Left renal cortex interstitium (tissue), 4 donors: Measurements from ENCODE around the gene LCA5. TPM values are rescaled to one million over a fixed set of nuclear protein-coding genes. Genes with fewer than 3 reads are reported as not detected.
"Not testable (repeated sequence)": the region's sequence is repeated elsewhere in the genome, so short reads cannot be mapped to it uniquely, and the experiment has no call there.

ENCODE experiments used
- DNase-seq, 4 donors: peaks; one replicate each; pipeline ENCODE4 v3.0.0-alpha.2; 2013; ENCODE audit warnings: low read depth in 4 of 4, low spot score in 2 of 4, missing footprints in 1 of 4
- polyA plus RNA-seq, 4 donors: library from polyadenylated mRNA; unstranded; fragments of 120-200 nt; gene quantifications; one replicate each; pipeline ENCODE4 v1.2.1, GENCODE V29; 2013; ENCODE audit not compliant: insufficient read length in 4 of 4

The LCA5 gene
- polyA plus RNA-seq, 4 donors, result 9.1 to 12.4 (median 10.9) TPM

DNA sequence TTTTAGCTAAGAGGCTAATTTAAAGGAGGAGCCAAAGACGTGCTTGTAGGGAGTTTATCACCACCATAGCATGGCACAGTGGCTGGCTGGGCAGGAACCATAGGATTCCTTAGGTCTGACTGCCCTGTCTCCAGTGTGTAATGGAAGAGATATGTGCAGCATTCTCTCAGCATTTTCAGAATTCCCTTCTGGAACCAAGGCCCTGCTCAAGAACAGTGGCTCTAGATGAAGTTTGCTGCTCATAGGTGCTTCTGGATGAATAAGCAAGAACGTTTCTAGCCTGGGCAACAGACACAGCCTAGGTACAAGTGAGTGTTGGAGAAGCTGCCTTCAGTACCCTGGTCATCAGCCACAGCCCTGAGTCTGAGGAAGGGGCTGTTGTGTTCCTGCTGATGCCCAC lies 69.1 kb downstream of the LCA5 start:
- no peak for DNase-seq

DNA sequence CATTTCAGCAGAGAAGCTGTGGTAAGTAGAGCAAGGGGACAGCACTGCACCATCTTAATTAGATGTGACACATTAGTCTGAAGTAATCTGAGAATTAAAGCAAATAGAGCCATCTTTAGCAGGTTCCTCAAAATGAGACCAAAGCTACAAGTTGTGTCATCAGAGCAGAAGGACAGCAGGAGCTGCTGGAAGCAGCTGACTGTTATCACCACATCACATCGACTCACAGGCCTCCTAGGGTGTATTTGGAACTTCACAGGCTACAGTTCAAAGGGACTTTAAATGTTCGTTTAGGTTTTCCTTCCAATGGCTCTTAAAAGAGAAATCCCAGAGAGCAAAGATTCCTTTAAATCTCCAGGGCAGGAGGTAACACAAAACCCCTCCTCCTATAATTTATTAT lies 69.5 kb downstream of the LCA5 start:
- no peak for DNase-seq

DNA sequence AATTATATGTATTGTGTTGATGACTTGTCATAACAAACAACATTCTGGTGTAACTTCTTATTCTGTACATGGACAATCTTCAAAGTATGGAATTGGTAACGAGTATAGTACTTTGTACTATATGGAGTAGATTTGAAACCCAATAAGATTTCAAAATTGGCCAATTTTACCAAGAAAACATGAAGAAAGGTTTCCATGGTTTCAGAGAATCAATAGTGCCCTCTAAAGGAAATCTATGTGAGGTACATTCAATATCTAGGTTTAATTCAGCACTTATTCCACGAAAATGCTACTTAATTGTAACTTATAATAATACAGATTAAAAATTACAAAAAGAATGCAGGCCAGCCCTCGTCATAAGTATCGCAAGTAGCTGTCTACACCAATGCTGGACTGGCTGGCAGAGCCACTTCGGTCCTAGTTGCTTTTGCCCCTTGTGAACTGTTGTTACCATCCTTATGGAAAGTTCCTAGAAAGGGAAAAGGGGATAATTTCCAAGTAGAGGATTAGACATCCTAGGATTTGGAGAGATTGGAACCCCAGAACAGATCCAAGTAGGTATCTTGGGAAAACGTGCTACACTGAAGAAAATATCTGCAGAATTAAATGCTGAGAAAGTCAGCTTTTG lies 70.9 kb downstream of the LCA5 start:
- no peak for DNase-seq

GRCh38 chr6:79465381-79465780 lies 71.8 kb downstream of the LCA5 start:
- DNase-seq, result no peak

DNA sequence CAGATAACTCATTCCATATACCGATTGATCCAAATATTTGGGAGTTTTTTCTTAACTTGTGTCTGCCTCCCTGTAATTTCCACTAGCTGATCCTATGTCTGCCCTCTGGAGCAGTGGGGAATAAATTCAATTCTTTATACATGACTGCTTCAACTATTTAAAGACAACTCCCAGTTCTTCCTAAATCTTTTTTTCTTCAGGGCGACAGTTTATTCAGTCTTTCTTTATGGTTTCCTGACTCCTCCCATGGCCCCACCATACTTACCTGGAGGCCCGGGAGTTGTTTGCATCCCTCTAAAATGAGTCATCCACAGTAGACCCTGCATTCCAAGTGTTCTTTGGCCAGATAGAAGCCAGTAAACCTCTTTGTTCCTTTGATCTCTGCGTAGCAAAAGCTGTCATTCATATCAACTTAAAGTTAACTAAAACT lies 73.6 kb downstream of the LCA5 start:
- DNase-seq, result no peak

DNA sequence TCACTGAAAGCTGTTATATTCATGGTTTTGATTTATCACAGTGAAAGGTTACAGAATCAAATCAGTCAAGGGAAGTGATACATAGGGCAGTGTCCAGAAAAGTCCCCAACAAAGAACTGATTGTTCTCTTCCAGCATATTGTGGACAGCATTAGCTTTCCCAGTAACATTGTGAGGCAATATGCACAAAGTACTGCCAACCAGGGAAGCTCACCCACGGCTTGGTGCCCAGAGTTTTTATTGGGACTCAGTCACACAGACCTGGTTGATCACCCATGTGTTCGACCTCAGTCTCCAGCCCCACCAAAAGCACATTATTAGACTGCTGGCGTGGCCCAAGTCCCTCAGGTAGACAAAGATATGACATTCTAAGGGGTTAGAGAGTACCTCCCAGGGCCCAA lies 76.0 kb downstream of the LCA5 start:
- DNase-seq, result no peak

DNA sequence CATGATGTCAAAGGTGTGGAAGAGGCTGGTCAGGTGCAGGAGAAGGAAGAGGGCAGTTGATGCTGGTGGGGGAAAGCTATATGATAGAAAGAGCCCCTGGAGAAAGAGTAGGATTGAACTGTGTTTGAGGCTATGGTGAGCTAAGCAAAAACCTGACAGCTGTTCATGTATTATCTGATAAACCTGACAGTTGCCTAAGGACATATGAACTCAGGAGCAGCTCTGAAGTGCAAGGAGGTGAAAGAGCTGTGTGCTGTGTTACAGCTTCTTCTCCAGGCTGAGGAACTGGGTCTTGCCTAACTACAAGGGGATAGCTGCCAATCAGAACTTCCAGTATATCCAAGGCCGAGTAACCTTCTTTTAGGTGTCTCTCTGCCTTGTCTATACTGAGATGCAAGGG lies 81.8 kb downstream of the LCA5 start:
- no peak for DNase-seq

- no peak for DNase-seq
Measured at GRCh38 chr6:79453558-79454042, 83.6 kb downstream of the LCA5 start.

- no peak for DNase-seq
Measured at GRCh38 chr6:79450984-79451383, 86.2 kb downstream of the LCA5 start.

DNA sequence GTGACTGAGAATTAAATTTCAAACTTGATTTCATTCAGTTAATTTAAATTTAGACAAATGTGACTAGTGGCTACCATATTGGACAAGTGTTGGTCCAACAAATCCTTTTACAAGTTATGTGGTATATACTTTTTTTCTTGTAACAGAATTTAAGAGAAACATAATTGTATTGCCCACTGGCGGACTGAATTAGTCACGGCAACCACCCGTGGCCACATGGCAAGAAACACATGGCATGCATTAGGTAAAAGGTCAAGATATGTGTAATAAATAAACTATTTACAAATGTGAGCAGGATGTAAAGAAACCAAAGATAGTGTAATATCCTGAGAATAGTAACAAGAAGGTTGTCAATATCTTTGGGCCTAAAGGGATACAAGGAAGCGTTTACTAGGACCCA lies 91.2 kb downstream of the LCA5 start:
- no peak for DNase-seq

GRCh38 chr6:79443876-79444275 lies 93.4 kb downstream of the LCA5 start:
- DNase-seq, result not testable (repeated sequence)

DNA sequence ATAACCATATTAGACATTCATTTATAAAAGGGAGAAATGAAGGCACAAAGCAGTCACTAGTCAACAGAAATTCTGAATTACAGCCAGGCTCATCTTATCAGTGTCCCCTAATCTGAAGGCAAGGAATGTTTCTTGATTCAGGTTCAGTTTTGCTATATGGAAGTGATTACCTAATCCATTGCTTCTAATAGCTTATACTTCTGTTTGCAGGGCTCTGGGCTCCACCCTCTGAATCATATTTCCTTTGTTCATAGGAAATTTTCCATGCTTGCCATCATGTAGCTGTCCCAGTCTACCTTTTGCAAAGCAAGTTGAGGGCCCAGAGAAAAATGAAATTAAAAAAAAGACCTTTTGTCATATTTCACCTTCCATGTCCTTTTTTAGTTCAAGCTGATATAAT lies 96.0 kb downstream of the LCA5 start:
- DNase-seq, result no peak

DNA sequence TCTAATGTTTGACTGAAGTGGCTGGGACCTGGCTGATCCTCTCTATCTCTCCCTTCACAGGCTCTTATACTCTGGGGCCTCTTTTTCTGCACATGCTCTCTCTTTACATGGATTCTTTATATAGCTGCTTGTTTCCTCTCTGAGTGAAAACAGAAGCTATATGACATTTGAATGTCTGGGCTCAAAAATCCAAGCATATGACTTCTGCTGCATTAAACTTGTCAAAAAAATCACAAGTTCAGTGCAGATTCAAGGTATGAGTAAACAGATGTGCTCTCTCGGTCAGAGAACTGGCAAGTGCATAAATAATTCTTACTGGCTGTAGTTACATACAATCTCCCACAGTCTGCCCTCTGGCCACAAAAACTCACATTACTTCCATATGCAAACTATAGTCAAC lies 96.6 kb downstream of the LCA5 start:
- no peak for DNase-seq

DNA sequence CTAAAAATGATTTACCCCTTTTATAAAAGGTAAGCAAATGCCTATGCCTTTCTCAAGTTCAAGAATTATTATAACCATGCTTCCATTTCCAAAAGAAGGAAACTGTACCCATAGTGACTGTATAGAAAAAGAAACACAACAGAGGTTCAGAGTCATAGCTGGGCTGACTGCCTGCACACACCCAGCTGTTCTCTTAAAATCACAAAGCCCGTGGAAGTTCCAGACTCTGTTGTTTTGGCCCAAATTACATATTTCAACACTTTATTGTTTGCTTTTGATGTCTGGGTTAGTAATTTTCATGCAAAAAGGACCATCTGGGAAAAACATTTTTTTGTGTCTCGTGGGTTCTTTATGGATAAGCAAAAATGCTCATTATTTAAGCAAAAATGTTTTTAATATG lies 99.2 kb downstream of the LCA5 start:
- DNase-seq, result peak in 2 of 4 donors; percentile 26 to 36

DNA sequence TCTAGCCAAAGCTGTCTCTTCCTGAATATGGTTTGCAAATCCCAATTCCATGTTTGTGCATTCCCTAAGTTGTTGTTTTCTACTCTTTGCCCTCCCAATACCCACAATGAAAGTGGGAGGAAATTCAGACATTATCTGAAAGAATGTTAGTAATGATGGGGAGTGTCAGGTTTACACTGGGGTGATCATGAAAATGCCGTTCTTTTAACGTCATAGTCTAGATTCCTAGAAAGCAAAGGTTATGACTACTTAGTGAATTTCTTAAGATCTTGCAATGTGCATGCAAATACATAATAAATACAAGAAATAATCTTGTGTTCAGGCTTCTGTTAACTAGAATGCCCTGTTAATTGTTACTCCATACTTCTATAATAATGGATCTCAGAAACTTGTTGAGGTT lies 101.0 kb downstream of the LCA5 start:
- DNase-seq, result no peak

DNA sequence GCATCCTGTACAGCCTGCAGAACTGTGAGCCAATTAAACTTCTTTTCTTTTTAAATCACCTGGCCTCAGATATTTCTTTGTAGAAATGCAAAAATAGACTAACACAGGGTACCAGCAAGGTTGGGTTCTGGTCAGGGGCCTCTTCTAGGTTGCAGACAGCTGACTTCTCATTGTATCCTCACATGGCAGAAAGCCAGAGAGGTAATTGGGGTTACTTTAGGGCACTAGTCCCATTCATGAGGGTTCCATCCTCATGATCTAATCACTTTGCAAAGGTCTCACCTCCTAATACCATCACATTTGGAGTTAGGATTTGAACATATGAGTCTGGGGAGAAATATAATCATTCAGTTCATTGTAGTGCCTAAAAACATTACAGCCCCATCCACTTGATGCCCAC lies 101.5 kb downstream of the LCA5 start:
- DNase-seq, result no peak

Other genes starting within 250 kb of the LCA5 start
- 10 to 100 TPM; 27.9 to 33.3 (median 32.1) TPM for gene SH3BGRL2, start 93.9 kb upstream of the LCA5 start, polyA plus RNA-seq